HepG2 (cell line): ENCODE data around the gene CDC42BPG. TPM values are rescaled to one million over a fixed set of nuclear protein-coding genes. Genes with fewer than 3 reads are reported as not detected.

Experiments used
- ETV5 ChIP-seq: IDR thresholded peaks from 2 replicates; pipeline ENCODE4 v1.6.1; 2018; ENCODE audit warnings: missing biosample characterization, missing genetic modification reagents, inconsistent platforms, borderline replicate concordance
- FOSL2 ChIP-seq: sonication (generic); formaldehyde crosslinking; IDR thresholded peaks from 2 replicates; pipeline ENCODE4 v1.4.0; 2020; ENCODE audit warnings: missing genetic modification reagents
- GATAD2A ChIP-seq: IDR thresholded peaks from 2 replicates; pipeline ENCODE4 v1.6.1; 2016
- HDAC1 ChIP-seq: sonication (generic); formaldehyde crosslinking; IDR thresholded peaks from 2 replicates; pipeline ENCODE4 v1.5.1; 2020; ENCODE audit warnings: mild to moderate bottlenecking, missing genetic modification reagents
- HIVEP1 ChIP-seq: sonication (generic); formaldehyde crosslinking; IDR thresholded peaks from 2 replicates; pipeline ENCODE4 v1.4.0; 2020; ENCODE audit warnings: mild to moderate bottlenecking, missing genetic modification reagents
- IRF2 ChIP-seq: IDR thresholded peaks from 2 replicates; pipeline ENCODE4 v1.6.1; 2018; ENCODE audit warnings: missing genetic modification reagents, missing compliant biosample characterization
- POLR2AphosphoS2 ChIP-seq: IDR thresholded peaks from 2 replicates; pipeline ENCODE4 v1.6.1; 2011; ENCODE audit warnings: low read depth, low read length, improper control_type of control experiment
- PRMT3 ChIP-seq: sonication (generic); formaldehyde crosslinking; IDR thresholded peaks from 2 replicates; pipeline ENCODE4 v1.8.1; 2022; ENCODE audit warnings: low read depth, mild to moderate bottlenecking, moderate library complexity, missing genetic modification reagents, borderline replicate concordance
- REST ChIP-seq, 2 experiments: IDR thresholded peaks; 2 replicates each; pipeline ENCODE4 v1.6.1; 2011 to 2012; ENCODE audit warnings: low read length in 2 of 2, borderline replicate concordance in 1 of 2, low read depth in 1 of 2, mild to moderate bottlenecking in 1 of 2, moderate library complexity in 1 of 2
- SALL1 ChIP-seq: sonication (generic); formaldehyde crosslinking; IDR thresholded peaks from 2 replicates; pipeline ENCODE4 v1.8.0; 2022; ENCODE audit warnings: mild to moderate bottlenecking, missing genetic modification reagents
- SIN3B ChIP-seq: fragments of 150-350 bp; IDR thresholded peaks from 2 replicates; pipeline ENCODE4 v1.6.1; 2014; ENCODE audit warnings: low read length
- SMC3 ChIP-seq: IDR thresholded peaks from 2 replicates; pipeline ENCODE4 v1.6.1; 2011; ENCODE audit warnings: low read length, improper control_type of control experiment
- TFE3 ChIP-seq: IDR thresholded peaks from 2 replicates; pipeline ENCODE4 v1.6.1; 2016
- ZBTB3 ChIP-seq: sonication (generic); formaldehyde crosslinking; IDR thresholded peaks from 2 replicates; pipeline ENCODE4 v1.4.0; 2020; ENCODE audit warnings: low read depth, mild to moderate bottlenecking, moderate library complexity, missing genetic modification reagents, borderline replicate concordance
- ZBTB7B ChIP-seq: sonication (generic); formaldehyde crosslinking; IDR thresholded peaks from 2 replicates; pipeline ENCODE4 v1.4.0; 2020; ENCODE audit warnings: missing genetic modification reagents
- ZC3H4 ChIP-seq: sonication (generic); formaldehyde crosslinking; IDR thresholded peaks from 2 replicates; pipeline ENCODE4 v1.4.0; 2020; ENCODE audit warnings: missing genetic modification reagents, borderline replicate concordance
- ZFP90 ChIP-seq: sonication (generic); formaldehyde crosslinking; IDR thresholded peaks from 2 replicates; pipeline ENCODE4 v1.8.0; 2022; ENCODE audit warnings: missing genetic modification reagents, mild to moderate bottlenecking, inconsistent platforms, borderline replicate concordance
- ZFYVE20 ChIP-seq: sonication (generic); formaldehyde crosslinking; IDR thresholded peaks from 2 replicates; pipeline ENCODE4 v1.8.0; 2023; ENCODE audit warnings: low read depth, mild to moderate bottlenecking, moderate library complexity, missing genetic modification reagents, borderline replicate concordance
- ZIK1 ChIP-seq: sonication (generic); formaldehyde crosslinking; IDR thresholded peaks from 2 replicates; pipeline ENCODE4 v1.5.0; 2020; ENCODE audit warnings: mild to moderate bottlenecking, low read depth, missing genetic modification reagents, borderline replicate concordance
- ZNF253 ChIP-seq: sonication (generic); formaldehyde crosslinking; IDR thresholded peaks from 2 replicates; pipeline ENCODE4 v1.8.0; 2022; ENCODE audit warnings: mild to moderate bottlenecking, missing genetic modification reagents, borderline replicate concordance
- ZNF468 ChIP-seq: sonication (generic); formaldehyde crosslinking; IDR thresholded peaks from 2 replicates; pipeline ENCODE4 v1.8.0; 2022; ENCODE audit warnings: mild to moderate bottlenecking, moderate library complexity, missing genetic modification reagents
- ZNF501 ChIP-seq: sonication (generic); formaldehyde crosslinking; IDR thresholded peaks from 2 replicates; pipeline ENCODE4 v1.5.1; 2020; ENCODE audit warnings: mild to moderate bottlenecking, moderate library complexity, missing genetic modification reagents
- ZNF543 ChIP-seq: sonication (generic); formaldehyde crosslinking; IDR thresholded peaks from 2 replicates; pipeline ENCODE4 v1.4.0; 2020; ENCODE audit warnings: mild to moderate bottlenecking, missing genetic modification reagents
- ZNF781 ChIP-seq: sonication (generic); formaldehyde crosslinking; IDR thresholded peaks from 2 replicates; pipeline ENCODE4 v1.5.1; 2020; ENCODE audit warnings: borderline replicate concordance, mild to moderate bottlenecking, missing genetic modification reagents; ENCODE audit errors: not compliant biosample characterization
- polyA plus RNA-seq, 8 experiments: library from polyadenylated mRNA; depleted of rRNA in 3 of 8; stranded (reverse) in 7 of 8; unstranded in 1 of 8; fragments of >200 nt; fragmentation: Illumina TruSeq in 4 of 8; extraction: Trizol in 4 of 8; gene quantifications; 2 replicates each; pipeline versions ENCODE4 v1.2.1 to v1.2.3, GENCODE V29; 2011 to 2016; ENCODE audit warnings: low read depth in 4 of 8, missing spikeins in 1 of 8, mixed read lengths in 1 of 8; ENCODE audit not compliant: insufficient read depth in 1 of 8
- total RNA-seq, 5 experiments: library from RNA; depleted of rRNA; stranded (reverse); fragments of >200 nt; fragmentation: Illumina TruSeq; extraction: Trizol; gene quantifications; 2 replicates each; pipeline ENCODE4 v1.2.3, GENCODE V29; 2016; ENCODE audit warnings: low read depth in 1 of 5

The CDC42BPG gene
- total and polyA plus RNA-seq, 2 of the 13 experiments (the other 11 are each of a cell fraction or from before 2014, with no cell fraction given) = 0.55 to 1.4 TPM

- TF ChIP-seq HDAC1 (CRISPR knock-in tag) (no peak), REST (IDR thresholded peaks at IDR 0.05; ENCODE audit: borderline replicate concordance in 1 of 2, low read depth in 1 of 2, low read length in 2 of 2) (no peak), ETV5 (CRISPR knock-in tag) (no peak), HIVEP1 (no peak), FOSL2 (CRISPR knock-in tag) (no peak), ZNF543 (no peak), SALL1 (peak; percentile 42; the same call in 1 of the 2 replicates), ZC3H4 (no peak), ZNF781 (CRISPR knock-in tag) (no peak), IRF2 (CRISPR knock-in tag) (no peak), ZIK1 (CRISPR knock-in tag) (no peak), POLR2AphosphoS2 (no peak), TFE3 (CRISPR knock-in tag) (no peak), ZFYVE20 (CRISPR knock-in tag) (no peak), ZNF253 (CRISPR knock-in tag) (no peak), ZFP90 (no peak), ZBTB7B (CRISPR knock-in tag) (no peak), SIN3B (no peak), GATAD2A (peak; percentile 34; the same call in 1 of the 2 replicates), ZBTB3 (CRISPR knock-in tag) (no peak), PRMT3 (no peak), ZNF468 (CRISPR knock-in tag) (no peak), SMC3 (peak; percentile 68), ZNF501 (CRISPR knock-in tag) (peak; percentile 54; the same call in 1 of the 2 replicates)
These were observed 56.7 kb downstream of the CDC42BPG start (continued) for GRCh38 chr11:64787526-64788320.
